Measurements from ENCODE around the gene ZBTB4.
A peak's percentile ranks its signal among the peaks of the same experiment; 100 is the strongest.

ZBTB4 gene

GRCh38 chr17:7416323-7416722, 63.1 kb downstream of the ZBTB4 start:
- DNase-seq, result no peak

GRCh38 chr17:7415784-7416183, 63.6 kb downstream of the ZBTB4 start:
- no peak for DNase-seq

GRCh38 chr17:7414837-7415236, 64.6 kb downstream of the ZBTB4 start:
- DNase-seq, result no peak

- peak in 1 of 3 donors; percentile 20 for DNase-seq
Observed at GRCh38 chr17:7413346-7413985, 66.0 kb downstream of the ZBTB4 start.

- no peak for DNase-seq
Observed at GRCh38 chr17:7411427-7411750, 68.0 kb downstream of the ZBTB4 start.

GRCh38 chr17:7410634-7411426, 68.6 kb downstream of the ZBTB4 start:
- no peak for DNase-seq

- DNase-seq, result no peak
Observed at GRCh38 chr17:7409716-7410115, 69.7 kb downstream of the ZBTB4 start.
